Measurements from ENCODE around the gene ELOA. TPM values are rescaled to one million over a fixed set of nuclear protein-coding genes. Genes with fewer than 3 reads are reported as not detected.

The ELOA gene
- total and polyA plus RNA-seq, 9 of the 15 experiments (the other 6 are each of a cell fraction or from before 2014, with no cell fraction given): 31.9 to 98.6 (median 61.3) TPM

DNA sequence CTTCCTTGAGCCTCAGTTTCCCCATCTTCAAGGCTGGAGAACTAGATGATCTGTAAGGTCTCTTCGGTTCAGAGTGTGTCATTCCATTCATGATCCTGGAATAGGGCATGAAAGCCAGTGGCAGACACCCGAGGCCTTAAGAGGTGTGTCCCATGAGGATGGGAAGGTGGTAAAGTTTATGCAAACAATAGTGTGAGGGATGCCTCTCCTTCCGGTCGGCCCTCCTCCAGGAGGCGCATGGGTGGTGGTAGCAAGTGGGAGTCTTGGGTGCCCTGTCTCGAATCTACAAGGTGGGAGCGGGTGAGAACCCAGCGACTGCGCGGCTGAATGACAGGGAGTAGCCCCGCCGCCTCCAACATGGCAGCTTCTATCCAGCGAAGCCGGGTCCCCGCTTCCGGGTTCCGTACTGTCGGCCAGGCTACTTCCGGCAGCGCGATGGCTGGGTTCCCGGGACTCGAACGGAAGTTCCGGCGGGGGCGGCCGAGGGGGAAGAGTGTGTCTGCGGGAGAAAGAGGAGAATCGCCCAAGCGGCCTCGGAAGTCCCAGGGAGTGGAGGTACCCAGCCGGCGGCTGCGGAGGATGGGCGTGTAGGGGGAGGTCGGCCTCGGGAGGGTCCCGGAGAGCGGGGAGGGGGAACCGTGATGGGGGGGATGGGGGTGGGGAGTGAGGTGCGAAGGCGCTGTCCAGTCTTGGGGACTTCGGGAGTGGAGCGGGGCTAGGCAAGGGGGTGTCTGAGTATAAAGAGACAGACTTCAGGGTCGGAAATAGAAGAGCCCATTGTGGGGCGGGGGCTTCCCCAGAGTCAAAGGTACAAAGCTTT, 47.6 kb downstream of the ELOA start, which contains the start of gene LYPLA2 (continued):
- TF ChIP-seq, protein P1, sequence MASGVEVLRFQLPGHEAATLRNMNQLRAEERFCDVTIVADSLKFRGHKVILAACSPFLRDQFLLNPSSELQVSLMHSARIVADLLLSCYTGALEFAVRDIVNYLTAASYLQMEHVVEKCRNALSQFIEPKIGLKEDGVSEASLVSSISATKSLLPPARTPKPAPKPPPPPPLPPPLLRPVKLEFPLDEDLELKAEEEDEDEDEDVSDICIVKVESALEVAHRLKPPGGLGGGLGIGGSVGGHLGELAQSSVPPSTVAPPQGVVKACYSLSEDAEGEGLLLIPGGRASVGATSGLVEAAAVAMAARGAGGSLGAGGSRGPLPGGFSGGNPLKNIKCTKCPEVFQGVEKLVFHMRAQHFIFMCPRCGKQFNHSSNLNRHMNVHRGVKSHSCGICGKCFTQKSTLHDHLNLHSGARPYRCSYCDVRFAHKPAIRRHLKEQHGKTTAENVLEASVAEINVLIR (CRISPR knock-in tag; IDR thresholded peaks at IDR 0.05): peak; percentile 28; the same call in 1 of the 2 replicates
- TF ChIP-seq JUNB (CRISPR knock-in tag; conservative IDR thresholded peaks at IDR 0.05) (no peak), ZNF217 (CRISPR knock-in tag; IDR thresholded peaks at IDR 0.05) (no peak), MTA1 (IDR thresholded peaks at IDR 0.05; ENCODE audit: borderline replicate concordance) (no peak), NONO (IDR thresholded peaks at IDR 0.05; ENCODE audit: low read depth in 2 of 2, low read length in 1 of 2) (0 out of 4 replicates have a peak, but pooled peaks of 1 of the 2 experiments have one; percentile 48), XRCC5 (IDR thresholded peaks at IDR 0.05; ENCODE audit: low read depth, low read length) (0 out of 2 replicates have a peak, but pooled peaks have one; percentile 14), DMBX1 (CRISPR knock-in tag; IDR thresholded peaks at IDR 0.05; ENCODE audit: borderline replicate concordance) (no peak), ZNF830 (CRISPR knock-in tag; IDR thresholded peaks at IDR 0.05) (no peak), CHCHD3 (CRISPR knock-in tag; IDR thresholded peaks at IDR 0.05) (no peak), ZNF699 (CRISPR knock-in tag; IDR thresholded peaks at IDR 0.05; ENCODE audit: insufficient replicate concordance) (no peak), RBFOX2 (IDR thresholded peaks at IDR 0.05; ENCODE audit: low read depth, low read length) (peak; percentile 88), ZSCAN29 (IDR thresholded peaks at IDR 0.05) (no peak), ZNF408 (CRISPR knock-in tag; IDR thresholded peaks at IDR 0.05; ENCODE audit: low read depth) (no peak), BCOR (IDR thresholded peaks at IDR 0.05) (0 out of 2 replicates have a peak, but pooled peaks have one; percentile 43), TEAD4 (IDR thresholded peaks at IDR 0.05; ENCODE audit: low read length) (peak; percentile 31; the same call in 1 of the 2 replicates), TEAD4 (CRISPR knock-in tag; IDR thresholded peaks at IDR 0.05; ENCODE audit: borderline replicate concordance) (no peak), TCFL5 (CRISPR knock-in tag; conservative IDR thresholded peaks at IDR 0.05) (no peak), ESRRA (IDR thresholded peaks at IDR 0.05; ENCODE audit: borderline replicate concordance, low read depth) (peak; percentile 29; the same call in 1 of the 2 replicates), ATF7 (IDR thresholded peaks at IDR 0.05) (peak; percentile 72), TAF7 (tag; IDR thresholded peaks at IDR 0.05) (no peak), TRIM24 (IDR thresholded peaks at IDR 0.05) (peak in 1 of 2 experiments; percentile 80; a peak in 2 of 4 replicates)
- TF ChIP-seq, protein P2, sequence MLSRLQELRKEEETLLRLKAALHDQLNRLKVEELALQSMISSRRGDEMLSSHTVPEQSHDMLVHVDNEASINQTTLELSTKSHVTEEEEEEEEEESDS (CRISPR knock-in tag; IDR thresholded peaks at IDR 0.05): no peak
- TF ChIP-seq, protein P3, sequence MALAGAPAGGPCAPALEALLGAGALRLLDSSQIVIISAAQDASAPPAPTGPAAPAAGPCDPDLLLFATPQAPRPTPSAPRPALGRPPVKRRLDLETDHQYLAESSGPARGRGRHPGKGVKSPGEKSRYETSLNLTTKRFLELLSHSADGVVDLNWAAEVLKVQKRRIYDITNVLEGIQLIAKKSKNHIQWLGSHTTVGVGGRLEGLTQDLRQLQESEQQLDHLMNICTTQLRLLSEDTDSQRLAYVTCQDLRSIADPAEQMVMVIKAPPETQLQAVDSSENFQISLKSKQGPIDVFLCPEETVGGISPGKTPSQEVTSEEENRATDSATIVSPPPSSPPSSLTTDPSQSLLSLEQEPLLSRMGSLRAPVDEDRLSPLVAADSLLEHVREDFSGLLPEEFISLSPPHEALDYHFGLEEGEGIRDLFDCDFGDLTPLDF (CRISPR knock-in tag; IDR thresholded peaks at IDR 0.05): no peak; the same call in 1 of the 2 replicates
- TF ChIP-seq, protein P4, sequence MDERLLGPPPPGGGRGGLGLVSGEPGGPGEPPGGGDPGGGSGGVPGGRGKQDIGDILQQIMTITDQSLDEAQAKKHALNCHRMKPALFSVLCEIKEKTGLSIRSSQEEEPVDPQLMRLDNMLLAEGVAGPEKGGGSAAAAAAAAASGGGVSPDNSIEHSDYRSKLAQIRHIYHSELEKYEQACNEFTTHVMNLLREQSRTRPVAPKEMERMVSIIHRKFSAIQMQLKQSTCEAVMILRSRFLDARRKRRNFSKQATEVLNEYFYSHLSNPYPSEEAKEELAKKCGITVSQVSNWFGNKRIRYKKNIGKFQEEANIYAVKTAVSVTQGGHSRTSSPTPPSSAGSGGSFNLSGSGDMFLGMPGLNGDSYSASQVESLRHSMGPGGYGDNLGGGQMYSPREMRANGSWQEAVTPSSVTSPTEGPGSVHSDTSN (CRISPR knock-in tag; IDR thresholded peaks at IDR 0.05; ENCODE audit: low read depth): no peak
- TF ChIP-seq, protein P4 (tag; conservative IDR thresholded peaks at IDR 0.05; ENCODE audit: low read depth): peak; percentile 52; the same call in 1 of the 2 replicates

Measured in K562 (cell line).